Measurements from ENCODE around the gene CDH23. TPM values are rescaled to one million over a fixed set of nuclear protein-coding genes. Genes with fewer than 3 reads are reported as not detected.

Gene CDH23
- total RNA-seq, 1 donor from 2014 or later = 1.3 TPM

- Mint-ChIP-seq H3K4me3 (no peak overlapping the region), H3K27ac (no peak overlapping the region)
- no peak for DNase-seq
Measured at GRCh38 chr10:71675295-71675970, 278.7 kb downstream of the CDH23 start.

GRCh38 chr10:71677261-71677660 is 280.5 kb downstream of the CDH23 start:
- DNase-seq = no peak
- Mint-ChIP-seq H3K4me3 (no peak overlapping the region), H3K36me3 (ENCODE audit: low read depth) (no peaks in the 10 kb centered on the region), H3K9me3 (no peaks in the 10 kb centered on the region), H3K27me3 (no peaks in the 10 kb centered on the region), H3K27ac (no peak overlapping the region), H3K4me1 (no peaks in the 10 kb centered on the region)
- intact Hi-C loops (cut with micrococcal nuclease) = no loop called here

More at GRCh38 chr10:71675295-71675970, 278.7 kb downstream of the CDH23 start:
- intact Hi-C loops (cut with micrococcal nuclease) = no loop called here
- Mint-ChIP-seq H3K9me3 (no peaks in the 10 kb centered on the region), H3K36me3 (ENCODE audit: low read depth) (no peaks in the 10 kb centered on the region), H3K27me3 (no peaks in the 10 kb centered on the region), H3K4me1 (no peaks in the 10 kb centered on the region)

GRCh38 chr10:71678057-71678805 is 281.5 kb downstream of the CDH23 start:
- H3K27ac Mint-ChIP-seq = no peak overlapping the region
- no peaks in the 10 kb centered on the region for H3K4me1 Mint-ChIP-seq
- no peaks in the 10 kb centered on the region for H3K36me3 Mint-ChIP-seq (ENCODE audit: low read depth)
- no peak overlapping the region for H3K4me3 Mint-ChIP-seq
- peaks cover 3% of the 10 kb centered on the region for H3K27me3 Mint-ChIP-seq
- no peak for DNase-seq
- H3K9me3 Mint-ChIP-seq = no peaks in the 10 kb centered on the region
- intact Hi-C loops (cut with micrococcal nuclease) = no loop called here

- Mint-ChIP-seq H3K27me3 (peaks cover 4% of the 10 kb centered on the region), H3K9me3 (no peaks in the 10 kb centered on the region), H3K4me1 (peaks cover under 1% of the 10 kb centered on the region), H3K4me3 (no peak overlapping the region), H3K36me3 (ENCODE audit: low read depth) (no peaks in the 10 kb centered on the region), H3K27ac (no peak overlapping the region)
- intact Hi-C loops (cut with micrococcal nuclease) = no loop called here
- no peak for DNase-seq
Measured at GRCh38 chr10:71679425-71679824, 282.7 kb downstream of the CDH23 start.

GRCh38 chr10:71681977-71682376 is 285.3 kb downstream of the CDH23 start:
- Mint-ChIP-seq H3K27ac (no peak overlapping the region), H3K9me3 (no peaks in the 10 kb centered on the region), H3K36me3 (ENCODE audit: low read depth) (no peaks in the 10 kb centered on the region), H3K4me3 (no peak overlapping the region), H3K4me1 (peaks cover 2% of the 10 kb centered on the region), H3K27me3 (peaks cover 4% of the 10 kb centered on the region)
- no peak for DNase-seq
- intact Hi-C loops (cut with micrococcal nuclease) = no loop called here

- peaks cover 4% of the 10 kb centered on the region for H3K9me3 Mint-ChIP-seq
- DNase-seq = no peak
- H3K27me3 Mint-ChIP-seq = peaks cover 4% of the 10 kb centered on the region
- intact Hi-C loops (cut with micrococcal nuclease) = no loop called here
- no peak overlapping the region for H3K27ac Mint-ChIP-seq
- H3K4me3 Mint-ChIP-seq = no peak overlapping the region
- H3K4me1 Mint-ChIP-seq = peaks cover 4% of the 10 kb centered on the region
- peaks cover 4% of the 10 kb centered on the region for H3K36me3 Mint-ChIP-seq (ENCODE audit: low read depth)
Measured at GRCh38 chr10:71683301-71683700, 286.6 kb downstream of the CDH23 start.

- Mint-ChIP-seq H3K9me3 (peaks cover 5% of the 10 kb centered on the region), H3K4me3 (no peak overlapping the region), H3K27me3 (peaks cover 4% of the 10 kb centered on the region), H3K4me1 (peaks cover 4% of the 10 kb centered on the region), H3K36me3 (ENCODE audit: low read depth) (peaks cover 4% of the 10 kb centered on the region), H3K27ac (no peak overlapping the region)
- peak; percentile 65 for DNase-seq
- intact Hi-C loops (cut with micrococcal nuclease) = no loop called here
Measured at GRCh38 chr10:71684356-71685173, 287.8 kb downstream of the CDH23 start.

GRCh38 chr10:71685554-71686232 is 289.0 kb downstream of the CDH23 start:
- no peak for DNase-seq
- Mint-ChIP-seq H3K27ac (no peak overlapping the region), H3K4me3 (no peak overlapping the region), H3K36me3 (ENCODE audit: low read depth) (peaks cover 4% of the 10 kb centered on the region), H3K4me1 (peaks cover 4% of the 10 kb centered on the region), H3K27me3 (peaks cover 4% of the 10 kb centered on the region), H3K9me3 (peaks cover 5% of the 10 kb centered on the region)
- intact Hi-C loops (cut with micrococcal nuclease) = no loop called here

GRCh38 chr10:71687077-71687476 is 290.4 kb downstream of the CDH23 start:
- Mint-ChIP-seq H3K4me3 (no peak overlapping the region), H3K27me3 (peaks cover 4% of the 10 kb centered on the region), H3K4me1 (peaks cover 4% of the 10 kb centered on the region), H3K36me3 (ENCODE audit: low read depth) (peaks cover 4% of the 10 kb centered on the region), H3K27ac (no peak overlapping the region), H3K9me3 (peaks cover 5% of the 10 kb centered on the region)
- DNase-seq = no peak
- intact Hi-C loops (cut with micrococcal nuclease) = no loop called here

GRCh38 chr10:71687480-71687879 is 290.8 kb downstream of the CDH23 start:
- no peak overlapping the region for H3K27ac Mint-ChIP-seq
- peaks cover 4% of the 10 kb centered on the region for H3K27me3 Mint-ChIP-seq
- peaks cover 4% of the 10 kb centered on the region for H3K4me1 Mint-ChIP-seq
- H3K36me3 Mint-ChIP-seq (ENCODE audit: low read depth) = peaks cover 4% of the 10 kb centered on the region
- intact Hi-C loops (cut with micrococcal nuclease) = no loop called here
- H3K4me3 Mint-ChIP-seq = no peak overlapping the region
- no peak for DNase-seq
- peaks cover 5% of the 10 kb centered on the region for H3K9me3 Mint-ChIP-seq

GRCh38 chr10:71688256-71688655 is 291.5 kb downstream of the CDH23 start:
- Mint-ChIP-seq H3K9me3 (peaks cover 5% of the 10 kb centered on the region), H3K4me1 (peaks cover 4% of the 10 kb centered on the region), H3K27ac (peak overlapping the region; percentile 47), H3K27me3 (peaks cover 1% of the 10 kb centered on the region), H3K4me3 (no peak overlapping the region), H3K36me3 (ENCODE audit: low read depth) (peaks cover 4% of the 10 kb centered on the region)
- intact Hi-C loops (cut with micrococcal nuclease) = no loop called here
- no peak for DNase-seq

GRCh38 chr10:71690094-71690720 is 293.5 kb downstream of the CDH23 start:
- intact Hi-C loops (cut with micrococcal nuclease) = no loop called here
- H3K36me3 Mint-ChIP-seq (ENCODE audit: low read depth) = peaks cover 4% of the 10 kb centered on the region
- H3K9me3 Mint-ChIP-seq = peaks cover 5% of the 10 kb centered on the region
- H3K4me3 Mint-ChIP-seq = no peak overlapping the region
- H3K27ac Mint-ChIP-seq = no peak overlapping the region
- H3K4me1 Mint-ChIP-seq = peaks cover 16% of the 10 kb centered on the region
- H3K27me3 Mint-ChIP-seq = no peaks in the 10 kb centered on the region
- DNase-seq = no peak

GRCh38 chr10:71691405-71691804 is 294.7 kb downstream of the CDH23 start:
- peaks cover 17% of the 10 kb centered on the region for H3K4me1 Mint-ChIP-seq
- intact Hi-C loops (cut with micrococcal nuclease) = no loop called here
- peaks cover 4% of the 10 kb centered on the region for H3K36me3 Mint-ChIP-seq (ENCODE audit: low read depth)
- no peak overlapping the region for H3K27ac Mint-ChIP-seq
- DNase-seq = no peak
- no peaks in the 10 kb centered on the region for H3K27me3 Mint-ChIP-seq
- peaks cover 5% of the 10 kb centered on the region for H3K9me3 Mint-ChIP-seq
- no peak overlapping the region for H3K4me3 Mint-ChIP-seq

Data from activated CD4-positive, alpha-beta T cell treated with anti-CD3 and anti-CD28 coated beads, Interleukin-2, amount 10 ng/mL, durations not matched to agents 24 days and 14 days (primary cell).